HEK293 (cell line): ENCODE measurements around the gene PACS1.

ENCODE experiments used
- GLI4 ChIP-seq: fragments of 450-650 bp; formaldehyde crosslinking; IDR thresholded peaks from 2 replicates; pipeline ENCODE4 v1.5.1; 2016; ENCODE audit warnings: missing biosample characterization, missing genetic modification characterization
- GLIS2 ChIP-seq: fragments of 450-650 bp; formaldehyde crosslinking; IDR thresholded peaks from 2 replicates; pipeline ENCODE4 v1.5.1; 2016; ENCODE audit warnings: missing biosample characterization, missing genetic modification characterization
- KLF7 ChIP-seq: fragments of 450-650 bp; formaldehyde crosslinking; IDR thresholded peaks from 2 replicates; pipeline ENCODE4 v1.5.1; 2016; ENCODE audit warnings: missing biosample characterization, missing genetic modification characterization, borderline replicate concordance
- KLF8 ChIP-seq: fragments of 450-650 bp; formaldehyde crosslinking; IDR thresholded peaks from 2 replicates; pipeline ENCODE4 v1.5.1; 2016; ENCODE audit warnings: missing biosample characterization, missing genetic modification characterization
- KLF9 ChIP-seq: fragments of 450-650 bp; formaldehyde crosslinking; IDR thresholded peaks from 2 replicates; pipeline ENCODE4 v1.5.1; 2016; ENCODE audit warnings: missing biosample characterization, missing genetic modification characterization, low read depth
- PRDM1 ChIP-seq: fragments of 450-650 bp; formaldehyde crosslinking; IDR thresholded peaks from 2 replicates; pipeline ENCODE4; 2016; ENCODE audit warnings: missing biosample characterization, missing genetic modification characterization
- PRDM10 ChIP-seq: fragments of 450-650 bp; formaldehyde crosslinking; IDR thresholded peaks from 2 replicates; pipeline ENCODE4 v1.5.1; 2016; ENCODE audit warnings: missing biosample characterization, missing genetic modification characterization
- SP3 ChIP-seq: fragments of 450-650 bp; formaldehyde crosslinking; IDR thresholded peaks from 2 replicates; pipeline ENCODE4 v1.5.1; 2016; ENCODE audit warnings: missing biosample characterization, missing genetic modification characterization
- SP7 ChIP-seq: fragments of 450-650 bp; formaldehyde crosslinking; IDR thresholded peaks from 2 replicates; pipeline ENCODE4 v1.5.1; 2016; ENCODE audit warnings: missing biosample characterization, missing genetic modification characterization
- YY2 ChIP-seq: fragments of 450-650 bp; formaldehyde crosslinking; IDR thresholded peaks from 2 replicates; pipeline ENCODE4 v1.5.1; 2016; ENCODE audit warnings: missing biosample characterization, missing genetic modification characterization
- ZBTB20 ChIP-seq: fragments of 450-650 bp; formaldehyde crosslinking; IDR thresholded peaks from 2 replicates; pipeline ENCODE4 v1.5.1; 2016; ENCODE audit warnings: missing biosample characterization, missing genetic modification characterization
- ZEB2 ChIP-seq: fragments of 450-650 bp; formaldehyde crosslinking; IDR thresholded peaks from 2 replicates; pipeline ENCODE4 v1.5.1; 2016; ENCODE audit warnings: missing biosample characterization, missing genetic modification characterization
- ZNF239 ChIP-seq: fragments of 450-650 bp; formaldehyde crosslinking; IDR thresholded peaks from 2 replicates; pipeline ENCODE4 v1.5.1; 2016; ENCODE audit warnings: missing biosample characterization, missing genetic modification characterization
- ZNF426 ChIP-seq: fragments of 450-650 bp; formaldehyde crosslinking; IDR thresholded peaks from 2 replicates; pipeline ENCODE4 v1.5.1; 2017; ENCODE audit warnings: missing biosample characterization, missing genetic modification characterization, mild to moderate bottlenecking, inconsistent platforms, moderate library complexity
- ZNF558 ChIP-seq: fragments of 450-650 bp; formaldehyde crosslinking; IDR thresholded peaks from 2 replicates; pipeline ENCODE4 v1.5.1; 2016; ENCODE audit warnings: missing biosample characterization, missing genetic modification characterization
- ZNF660 ChIP-seq: fragments of 450-650 bp; IDR thresholded peaks from 2 replicates; pipeline ENCODE4 v1.5.1; 2018; ENCODE audit warnings: missing biosample characterization, mild to moderate bottlenecking, missing genetic modification characterization
- ZNF664 ChIP-seq: fragments of 450-650 bp; formaldehyde crosslinking; IDR thresholded peaks from 2 replicates; pipeline ENCODE4 v1.5.1; 2016; ENCODE audit warnings: missing biosample characterization, missing genetic modification characterization
- ZNF791 ChIP-seq: fragments of 450-650 bp; formaldehyde crosslinking; IDR thresholded peaks from 2 replicates; pipeline ENCODE4 v1.5.1; 2016; ENCODE audit warnings: missing biosample characterization, missing genetic modification characterization
- ZNF830 ChIP-seq: fragments of 450-650 bp; IDR thresholded peaks from 2 replicates; pipeline ENCODE4 v1.5.0; 2018; ENCODE audit warnings: missing biosample characterization, missing genetic modification characterization, low read depth, mild to moderate bottlenecking, moderate library complexity
- ZSCAN30 ChIP-seq: fragments of 450-650 bp; IDR thresholded peaks from 2 replicates; pipeline ENCODE4 v1.5.1; 2018; ENCODE audit warnings: missing biosample characterization, mild to moderate bottlenecking, missing genetic modification characterization, moderate library complexity
- TF ChIP-seq, protein P1 (sequence below): fragments of 450-650 bp; formaldehyde crosslinking; IDR thresholded peaks from 2 replicates; pipeline ENCODE4 v1.5.0; 2017; ENCODE audit warnings: missing biosample characterization, missing genetic modification characterization, borderline replicate concordance
- TF ChIP-seq, protein P2 (sequence below): fragments of 450-650 bp; formaldehyde crosslinking; IDR thresholded peaks from 2 replicates; pipeline ENCODE4 v1.5.1; 2017; ENCODE audit warnings: missing biosample characterization, missing genetic modification characterization
- TF ChIP-seq, protein P3 (sequence below): fragments of 450-650 bp; formaldehyde crosslinking; IDR thresholded peaks from 2 replicates; pipeline ENCODE4 v1.5.1; 2016; ENCODE audit warnings: missing biosample characterization, missing genetic modification characterization
- TF ChIP-seq, protein P4 (sequence below): fragments of 450-650 bp; formaldehyde crosslinking; IDR thresholded peaks from 2 replicates; pipeline ENCODE4 v1.5.1; 2016; ENCODE audit warnings: missing biosample characterization, missing genetic modification characterization, borderline replicate concordance

The PACS1 gene

GRCh38 chr11:66268952-66269905, 199.2 kb downstream of the PACS1 start (continued):
- TF ChIP-seq PRDM10 (tag by site-specific recombination) (peak; percentile 94), SP7 (peak; percentile 12; the same call in 1 of the 2 replicates), PRDM1 (tag by site-specific recombination) (peak; percentile 62), ZNF664 (tag by site-specific recombination) (peak; percentile 88), ZNF426 (tag by site-specific recombination) (no peak), ZNF791 (tag by site-specific recombination) (no peak), ZNF660 (no peak), GLI4 (tag by site-specific recombination) (no peak), ZBTB20 (tag by site-specific recombination) (peak; percentile 66), ZEB2 (tag by site-specific recombination) (no peak), KLF9 (tag by site-specific recombination) (peak; percentile 40; the same call in 1 of the 2 replicates), KLF7 (tag by site-specific recombination) (no peak), SP3 (tag by site-specific recombination) (peak; percentile 9; the same call in 1 of the 2 replicates), ZNF558 (tag by site-specific recombination) (no peak), YY2 (tag by site-specific recombination) (no peak), ZNF239 (tag by site-specific recombination) (no peak), GLIS2 (tag by site-specific recombination) (peak; percentile 81), KLF8 (no peak), ZNF830 (tag by site-specific recombination) (no peak), ZSCAN30 (tag by site-specific recombination) (no peak)
- TF ChIP-seq, protein P1, sequence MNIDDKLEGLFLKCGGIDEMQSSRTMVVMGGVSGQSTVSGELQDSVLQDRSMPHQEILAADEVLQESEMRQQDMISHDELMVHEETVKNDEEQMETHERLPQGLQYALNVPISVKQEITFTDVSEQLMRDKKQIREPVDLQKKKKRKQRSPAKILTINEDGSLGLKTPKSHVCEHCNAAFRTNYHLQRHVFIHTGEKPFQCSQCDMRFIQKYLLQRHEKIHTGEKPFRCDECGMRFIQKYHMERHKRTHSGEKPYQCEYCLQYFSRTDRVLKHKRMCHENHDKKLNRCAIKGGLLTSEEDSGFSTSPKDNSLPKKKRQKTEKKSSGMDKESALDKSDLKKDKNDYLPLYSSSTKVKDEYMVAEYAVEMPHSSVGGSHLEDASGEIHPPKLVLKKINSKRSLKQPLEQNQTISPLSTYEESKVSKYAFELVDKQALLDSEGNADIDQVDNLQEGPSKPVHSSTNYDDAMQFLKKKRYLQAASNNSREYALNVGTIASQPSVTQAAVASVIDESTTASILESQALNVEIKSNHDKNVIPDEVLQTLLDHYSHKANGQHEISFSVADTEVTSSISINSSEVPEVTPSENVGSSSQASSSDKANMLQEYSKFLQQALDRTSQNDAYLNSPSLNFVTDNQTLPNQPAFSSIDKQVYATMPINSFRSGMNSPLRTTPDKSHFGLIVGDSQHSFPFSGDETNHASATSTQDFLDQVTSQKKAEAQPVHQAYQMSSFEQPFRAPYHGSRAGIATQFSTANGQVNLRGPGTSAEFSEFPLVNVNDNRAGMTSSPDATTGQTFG = no peak
- TF ChIP-seq, protein P2, sequence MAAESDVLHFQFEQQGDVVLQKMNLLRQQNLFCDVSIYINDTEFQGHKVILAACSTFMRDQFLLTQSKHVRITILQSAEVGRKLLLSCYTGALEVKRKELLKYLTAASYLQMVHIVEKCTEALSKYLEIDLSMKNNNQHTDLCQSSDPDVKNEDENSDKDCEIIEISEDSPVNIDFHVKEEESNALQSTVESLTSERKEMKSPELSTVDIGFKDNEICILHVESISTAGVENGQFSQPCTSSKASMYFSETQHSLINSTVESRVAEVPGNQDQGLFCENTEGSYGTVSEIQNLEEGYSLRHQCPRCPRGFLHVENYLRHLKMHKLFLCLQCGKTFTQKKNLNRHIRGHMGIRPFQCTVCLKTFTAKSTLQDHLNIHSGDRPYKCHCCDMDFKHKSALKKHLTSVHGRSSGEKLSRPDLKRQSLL = no peak
- TF ChIP-seq, protein P3, sequence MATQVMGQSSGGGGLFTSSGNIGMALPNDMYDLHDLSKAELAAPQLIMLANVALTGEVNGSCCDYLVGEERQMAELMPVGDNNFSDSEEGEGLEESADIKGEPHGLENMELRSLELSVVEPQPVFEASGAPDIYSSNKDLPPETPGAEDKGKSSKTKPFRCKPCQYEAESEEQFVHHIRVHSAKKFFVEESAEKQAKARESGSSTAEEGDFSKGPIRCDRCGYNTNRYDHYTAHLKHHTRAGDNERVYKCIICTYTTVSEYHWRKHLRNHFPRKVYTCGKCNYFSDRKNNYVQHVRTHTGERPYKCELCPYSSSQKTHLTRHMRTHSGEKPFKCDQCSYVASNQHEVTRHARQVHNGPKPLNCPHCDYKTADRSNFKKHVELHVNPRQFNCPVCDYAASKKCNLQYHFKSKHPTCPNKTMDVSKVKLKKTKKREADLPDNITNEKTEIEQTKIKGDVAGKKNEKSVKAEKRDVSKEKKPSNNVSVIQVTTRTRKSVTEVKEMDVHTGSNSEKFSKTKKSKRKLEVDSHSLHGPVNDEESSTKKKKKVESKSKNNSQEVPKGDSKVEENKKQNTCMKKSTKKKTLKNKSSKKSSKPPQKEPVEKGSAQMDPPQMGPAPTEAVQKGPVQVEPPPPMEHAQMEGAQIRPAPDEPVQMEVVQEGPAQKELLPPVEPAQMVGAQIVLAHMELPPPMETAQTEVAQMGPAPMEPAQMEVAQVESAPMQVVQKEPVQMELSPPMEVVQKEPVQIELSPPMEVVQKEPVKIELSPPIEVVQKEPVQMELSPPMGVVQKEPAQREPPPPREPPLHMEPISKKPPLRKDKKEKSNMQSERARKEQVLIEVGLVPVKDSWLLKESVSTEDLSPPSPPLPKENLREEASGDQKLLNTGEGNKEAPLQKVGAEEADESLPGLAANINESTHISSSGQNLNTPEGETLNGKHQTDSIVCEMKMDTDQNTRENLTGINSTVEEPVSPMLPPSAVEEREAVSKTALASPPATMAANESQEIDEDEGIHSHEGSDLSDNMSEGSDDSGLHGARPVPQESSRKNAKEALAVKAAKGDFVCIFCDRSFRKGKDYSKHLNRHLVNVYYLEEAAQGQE (tag by site-specific recombination) = no peak
- TF ChIP-seq, protein P4, sequence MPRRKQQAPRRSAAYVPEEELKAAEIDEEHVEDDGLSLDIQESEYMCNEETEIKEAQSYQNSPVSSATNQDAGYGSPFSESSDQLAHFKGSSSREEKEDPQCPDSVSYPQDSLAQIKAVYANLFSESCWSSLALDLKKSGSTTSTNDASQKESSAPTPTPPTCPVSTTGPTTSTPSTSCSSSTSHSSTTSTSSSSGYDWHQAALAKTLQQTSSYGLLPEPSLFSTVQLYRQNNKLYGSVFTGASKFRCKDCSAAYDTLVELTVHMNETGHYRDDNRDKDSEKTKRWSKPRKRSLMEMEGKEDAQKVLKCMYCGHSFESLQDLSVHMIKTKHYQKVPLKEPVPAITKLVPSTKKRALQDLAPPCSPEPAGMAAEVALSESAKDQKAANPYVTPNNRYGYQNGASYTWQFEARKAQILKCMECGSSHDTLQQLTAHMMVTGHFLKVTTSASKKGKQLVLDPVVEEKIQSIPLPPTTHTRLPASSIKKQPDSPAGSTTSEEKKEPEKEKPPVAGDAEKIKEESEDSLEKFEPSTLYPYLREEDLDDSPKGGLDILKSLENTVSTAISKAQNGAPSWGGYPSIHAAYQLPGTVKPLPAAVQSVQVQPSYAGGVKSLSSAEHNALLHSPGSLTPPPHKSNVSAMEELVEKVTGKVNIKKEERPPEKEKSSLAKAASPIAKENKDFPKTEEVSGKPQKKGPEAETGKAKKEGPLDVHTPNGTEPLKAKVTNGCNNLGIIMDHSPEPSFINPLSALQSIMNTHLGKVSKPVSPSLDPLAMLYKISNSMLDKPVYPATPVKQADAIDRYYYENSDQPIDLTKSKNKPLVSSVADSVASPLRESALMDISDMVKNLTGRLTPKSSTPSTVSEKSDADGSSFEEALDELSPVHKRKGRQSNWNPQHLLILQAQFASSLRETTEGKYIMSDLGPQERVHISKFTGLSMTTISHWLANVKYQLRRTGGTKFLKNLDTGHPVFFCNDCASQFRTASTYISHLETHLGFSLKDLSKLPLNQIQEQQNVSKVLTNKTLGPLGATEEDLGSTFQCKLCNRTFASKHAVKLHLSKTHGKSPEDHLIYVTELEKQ (tag by site-specific recombination) = no peak
